ENCODE results near the gene FAXDC2.

The FAXDC2 gene

DNA sequence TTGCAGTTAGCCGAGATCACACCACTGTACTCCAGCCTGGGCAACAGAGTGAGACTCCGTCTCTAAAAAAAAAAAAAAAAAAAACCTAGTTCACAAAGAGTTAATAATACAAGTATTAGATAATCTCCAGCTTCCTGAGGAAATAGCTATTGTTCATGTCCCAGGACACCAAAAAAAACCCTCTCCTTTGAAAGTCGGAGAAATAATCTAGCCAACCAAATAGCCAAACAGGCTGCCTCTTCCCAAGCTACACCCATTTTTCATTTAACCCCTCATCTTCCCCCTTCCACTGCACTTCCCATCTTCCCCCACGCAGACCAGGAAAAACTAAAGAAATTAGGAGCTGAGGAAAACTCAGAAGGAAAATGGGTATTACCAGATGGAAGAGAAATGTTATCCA lies 31.6 kb upstream of the FAXDC2 start:
- Histone ChIP-seq H3K4me3 (ENCODE audit: low read depth, low read length) (no peak overlapping the region), H3K27ac (no peak overlapping the region), H3K36me3 (peaks cover 23% of the 10 kb centered on the region), H3K9me3 (ENCODE audit: severe bottlenecking) (peaks cover 19% of the 10 kb centered on the region), H3K27me3 (ENCODE audit: insufficient read depth, low read depth, severe bottlenecking) (no peaks in the 10 kb centered on the region)
- no peak for DNase-seq
- TF ChIP-seq, protein P1, sequence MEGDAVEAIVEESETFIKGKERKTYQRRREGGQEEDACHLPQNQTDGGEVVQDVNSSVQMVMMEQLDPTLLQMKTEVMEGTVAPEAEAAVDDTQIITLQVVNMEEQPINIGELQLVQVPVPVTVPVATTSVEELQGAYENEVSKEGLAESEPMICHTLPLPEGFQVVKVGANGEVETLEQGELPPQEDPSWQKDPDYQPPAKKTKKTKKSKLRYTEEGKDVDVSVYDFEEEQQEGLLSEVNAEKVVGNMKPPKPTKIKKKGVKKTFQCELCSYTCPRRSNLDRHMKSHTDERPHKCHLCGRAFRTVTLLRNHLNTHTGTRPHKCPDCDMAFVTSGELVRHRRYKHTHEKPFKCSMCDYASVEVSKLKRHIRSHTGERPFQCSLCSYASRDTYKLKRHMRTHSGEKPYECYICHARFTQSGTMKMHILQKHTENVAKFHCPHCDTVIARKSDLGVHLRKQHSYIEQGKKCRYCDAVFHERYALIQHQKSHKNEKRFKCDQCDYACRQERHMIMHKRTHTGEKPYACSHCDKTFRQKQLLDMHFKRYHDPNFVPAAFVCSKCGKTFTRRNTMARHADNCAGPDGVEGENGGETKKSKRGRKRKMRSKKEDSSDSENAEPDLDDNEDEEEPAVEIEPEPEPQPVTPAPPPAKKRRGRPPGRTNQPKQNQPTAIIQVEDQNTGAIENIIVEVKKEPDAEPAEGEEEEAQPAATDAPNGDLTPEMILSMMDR (IDR thresholded peaks at IDR 0.05; ENCODE audit: low read depth, low read length) = no peak

DNA sequence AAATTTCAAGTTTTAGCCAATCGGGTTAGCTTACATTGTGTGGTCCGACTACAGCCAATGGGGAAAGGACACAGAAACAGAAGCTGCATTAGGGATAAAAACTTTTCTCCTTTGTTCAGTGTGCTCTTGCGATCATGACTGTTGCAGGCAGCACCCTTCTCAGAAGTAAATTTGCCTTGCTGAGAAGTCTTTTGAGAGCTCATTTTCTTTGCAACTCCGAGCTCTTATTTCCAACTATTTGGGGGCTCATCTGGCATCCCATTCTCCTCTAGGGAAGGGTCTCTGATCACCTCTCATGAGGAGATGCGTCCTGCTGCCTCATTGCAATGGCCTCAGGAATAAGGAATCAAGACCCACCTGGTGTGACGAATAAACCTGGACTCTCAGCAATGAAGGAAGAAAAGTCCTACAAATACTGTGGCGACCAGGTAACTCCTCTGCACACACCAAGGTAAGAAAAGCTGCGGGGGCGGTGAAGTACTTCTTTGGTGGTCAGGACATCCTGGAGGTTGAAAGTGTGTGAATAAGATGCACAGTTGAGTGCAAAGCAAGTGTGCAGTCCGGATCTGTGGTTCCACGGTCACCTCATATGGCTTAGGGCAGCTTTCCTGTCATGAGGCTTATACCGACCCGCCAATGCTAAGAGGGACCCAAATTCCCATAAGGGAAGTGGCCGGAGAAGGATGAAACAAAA lies 28.4 kb upstream of the FAXDC2 start:
- Histone ChIP-seq H3K4me3 (ENCODE audit: low read depth, low read length) (no peak overlapping the region), H3K9me3 (ENCODE audit: severe bottlenecking) (peaks cover 12% of the 10 kb centered on the region), H3K27ac (no peak overlapping the region), H3K36me3 (peaks cover 37% of the 10 kb centered on the region), H3K27me3 (ENCODE audit: insufficient read depth, low read depth, severe bottlenecking) (no peaks in the 10 kb centered on the region)
- DNase-seq = no peak
- TF ChIP-seq, protein P1 (IDR thresholded peaks at IDR 0.05; ENCODE audit: low read depth, low read length) = no peak

GRCh38 chr5:154873791-154874331 lies 23.5 kb upstream of the FAXDC2 start:
- TF ChIP-seq, protein P1 (IDR thresholded peaks at IDR 0.05; ENCODE audit: low read depth, low read length) = no peak
- H3K36me3 ChIP-seq = peaks cover 66% of the 10 kb centered on the region
- DNase-seq = no peak
- H3K27me3 ChIP-seq (ENCODE audit: insufficient read depth, low read depth, severe bottlenecking) = no peaks in the 10 kb centered on the region
- peaks cover 10% of the 10 kb centered on the region for H3K9me3 ChIP-seq (ENCODE audit: severe bottlenecking)
- no peak overlapping the region for H3K27ac ChIP-seq
- H3K4me3 ChIP-seq (ENCODE audit: low read depth, low read length) = no peak overlapping the region

- no peak overlapping the region for H3K4me3 ChIP-seq (ENCODE audit: low read depth, low read length)
- H3K27me3 ChIP-seq (ENCODE audit: insufficient read depth, low read depth, severe bottlenecking) = no peaks in the 10 kb centered on the region
- TF ChIP-seq, protein P1 (IDR thresholded peaks at IDR 0.05; ENCODE audit: low read depth, low read length) = no peak
- DNase-seq = no peak
- H3K9me3 ChIP-seq (ENCODE audit: severe bottlenecking) = no peaks in the 10 kb centered on the region
- H3K36me3 ChIP-seq = peaks cover 69% of the 10 kb centered on the region
- no peak overlapping the region for H3K27ac ChIP-seq
These were observed 21.3 kb upstream of the FAXDC2 start for GRCh38 chr5:154871734-154872133.

DNA sequence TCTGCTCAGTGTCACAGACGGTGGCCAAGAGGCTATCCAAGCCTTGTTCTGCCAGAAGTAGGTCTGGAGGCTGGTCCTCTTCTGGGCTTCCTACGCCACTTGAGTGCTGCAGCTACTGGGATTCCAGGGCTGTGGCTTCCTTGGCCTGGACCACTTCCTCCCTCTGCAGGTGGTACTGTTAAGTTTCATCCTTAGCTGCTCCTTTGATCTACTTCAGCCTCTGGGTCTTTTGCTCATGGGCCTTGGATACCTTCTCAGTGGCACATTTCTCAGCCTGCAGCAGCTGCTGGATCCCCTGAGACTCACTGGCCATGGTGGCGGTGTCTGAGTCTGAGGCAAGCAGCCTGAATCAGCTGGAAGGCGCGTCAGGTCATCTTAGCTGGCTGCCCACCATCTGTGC lies 18.3 kb upstream of the FAXDC2 start:
- no peaks in the 10 kb centered on the region for H3K9me3 ChIP-seq (ENCODE audit: severe bottlenecking)
- peak; percentile 25 for DNase-seq
- TF ChIP-seq, protein P1 (IDR thresholded peaks at IDR 0.05; ENCODE audit: low read depth, low read length) = peak; percentile 30; the same call in 1 of the 2 replicates
- H3K36me3 ChIP-seq = peaks cover 59% of the 10 kb centered on the region
- H3K27me3 ChIP-seq (ENCODE audit: insufficient read depth, low read depth, severe bottlenecking) = no peaks in the 10 kb centered on the region
- H3K4me3 ChIP-seq (ENCODE audit: low read depth, low read length) = no peak overlapping the region
- no peak overlapping the region for H3K27ac ChIP-seq

Data from WERI-Rb-1 (cell line).